ENCODE measurements around the gene SMARCB1. TPM values are rescaled to one million over a fixed set of nuclear protein-coding genes. Genes with fewer than 3 reads are reported as not detected.

SMARCB1 gene
- total and polyA plus RNA-seq, 7 donors, result 25.0 to 85.7 (median 43.9) TPM

DNA sequence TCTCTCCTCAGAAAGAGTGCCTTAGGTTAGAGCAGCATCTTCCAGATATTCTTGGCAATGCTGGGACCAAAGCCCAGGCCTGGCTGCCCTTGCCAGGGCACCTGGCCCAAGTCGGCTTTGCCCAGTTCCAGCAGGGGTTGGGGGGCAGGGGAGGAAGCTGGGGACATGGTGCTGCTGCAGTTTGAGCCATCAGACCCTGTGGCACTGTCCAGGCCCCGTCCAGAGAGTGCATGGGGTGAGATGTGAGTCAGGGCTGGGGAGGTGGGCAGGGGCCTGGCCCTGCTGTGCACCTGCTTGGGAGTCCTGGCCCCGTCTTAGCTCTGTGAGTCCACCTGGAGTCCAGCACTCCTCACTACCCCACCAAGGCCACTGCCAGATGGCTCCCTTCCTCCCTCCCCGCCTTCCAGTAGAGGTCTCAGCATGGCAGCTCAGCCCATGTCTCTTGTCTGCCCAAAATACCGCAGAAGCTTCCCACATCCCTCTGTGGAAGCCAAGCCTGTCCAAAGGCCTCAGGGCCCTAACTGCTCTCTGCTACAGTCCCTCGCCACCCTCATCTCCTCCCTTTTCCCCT lies 35.4 kb downstream of the SMARCB1 start:
- no peak overlapping the region for H3K4me3 ChIP-seq
- intact Hi-C loops (cut with DNase I), result no loop called here
- H3K36me3 ChIP-seq, result peaks cover 42 to 100% (median 69%) of the 10 kb centered on the region in 4 donors
- 76 to 93% methylated on average over 6 of the region's 6 CpGs for WGBS, 2 donors
- H3K27me3 ChIP-seq, result no peaks in the 10 kb centered on the region
- DNase-seq, result no peak
- TF ChIP-seq CTCF (IDR thresholded peaks at IDR 0.05), result no peak
- TF ChIP-seq EP300 (IDR thresholded peaks at IDR 0.05), result no peak
- TF ChIP-seq POLR2AphosphoS5 (IDR thresholded peaks at IDR 0.05), result no peak
- no peak for TF ChIP-seq POLR2A (IDR thresholded peaks at IDR 0.05)
- no peaks in the 10 kb centered on the region for H3K4me1 ChIP-seq
- H3K27ac ChIP-seq, result no peak overlapping the region
- H3K9me3 ChIP-seq, result no peaks in the 10 kb centered on the region

- H3K27me3 ChIP-seq, result no peaks in the 10 kb centered on the region
- peak; percentile 32 for DNase-seq
Observed at GRCh38 chr22:23823331-23823791, 36.6 kb downstream of the SMARCB1 start.

DNA sequence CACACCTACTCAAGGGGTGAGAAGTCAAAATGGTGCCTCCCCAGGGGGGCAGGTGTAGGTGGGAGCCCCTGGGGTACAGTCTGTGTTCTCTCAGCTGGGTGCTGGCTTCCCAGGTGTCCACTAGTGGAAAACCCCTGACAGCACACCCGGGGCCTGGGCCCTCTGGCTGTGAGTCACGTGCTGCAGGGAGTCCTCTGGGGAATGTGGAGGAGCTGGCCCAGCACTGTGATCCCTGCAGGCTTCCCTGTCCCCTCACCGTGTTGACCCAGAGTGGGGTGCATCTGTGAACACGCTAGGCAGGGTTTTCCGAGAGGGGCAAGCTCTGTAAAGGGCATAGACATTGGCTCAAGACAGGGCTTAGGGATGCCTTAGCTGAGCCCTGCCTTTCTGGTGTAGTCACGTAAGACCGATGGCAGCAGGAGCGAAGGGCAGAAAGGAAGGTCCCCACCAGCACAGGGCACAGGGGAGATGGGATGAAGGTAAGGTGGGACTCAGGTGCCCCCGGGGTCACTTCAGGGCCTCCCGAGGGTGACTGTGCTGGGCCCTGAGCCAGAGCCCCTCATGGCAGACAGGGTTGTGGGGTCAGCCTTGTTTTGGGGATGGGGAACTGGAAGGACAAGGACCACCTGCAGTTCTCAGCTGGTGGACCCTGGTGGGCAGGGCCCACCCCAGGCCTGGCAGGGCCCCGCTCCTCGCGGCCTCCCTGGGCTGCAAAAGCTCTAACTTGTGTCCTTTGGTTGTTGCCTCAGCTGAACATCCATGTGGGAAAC lies 37.9 kb downstream of the SMARCB1 start:
- H3K27me3 ChIP-seq, result no peaks in the 10 kb centered on the region
- H3K4me1 ChIP-seq, result no peaks in the 10 kb centered on the region
- no peak overlapping the region for H3K27ac ChIP-seq
- H3K36me3 ChIP-seq, result peaks cover 52 to 98% (median 60%) of the 10 kb centered on the region in 4 donors
- H3K9me3 ChIP-seq, result no peaks in the 10 kb centered on the region
- intact Hi-C loops (cut with DNase I), result no loop called here
- TF ChIP-seq EP300 (IDR thresholded peaks at IDR 0.05) (no peak), POLR2A (IDR thresholded peaks at IDR 0.05) (no peak), POLR2AphosphoS5 (IDR thresholded peaks at IDR 0.05) (no peak), CTCF (IDR thresholded peaks at IDR 0.05) (no peak)
- peak; percentile 43 for DNase-seq
- WGBS, 2 donors, result 90 to 95% methylated on average over 13 of the region's 13 CpGs
- no peak overlapping the region for H3K4me3 ChIP-seq

More at GRCh38 chr22:23823331-23823791, 36.6 kb downstream of the SMARCB1 start:
- 87 to 94% methylated on average over 14 of the region's 14 CpGs for WGBS, 2 donors
- peaks cover 51 to 98% (median 68%) of the 10 kb centered on the region in 4 donors for H3K36me3 ChIP-seq
- no peaks in the 10 kb centered on the region for H3K4me1 ChIP-seq
- H3K4me3 ChIP-seq, result no peak overlapping the region
- H3K27ac ChIP-seq, result no peak overlapping the region
- no peak for TF ChIP-seq POLR2A (IDR thresholded peaks at IDR 0.05)
- no peak for TF ChIP-seq CTCF (IDR thresholded peaks at IDR 0.05)
- TF ChIP-seq POLR2AphosphoS5 (IDR thresholded peaks at IDR 0.05), result no peak
- no peak for TF ChIP-seq EP300 (IDR thresholded peaks at IDR 0.05)
- intact Hi-C loops (cut with DNase I), result no loop called here
- no peaks in the 10 kb centered on the region for H3K9me3 ChIP-seq

DNA sequence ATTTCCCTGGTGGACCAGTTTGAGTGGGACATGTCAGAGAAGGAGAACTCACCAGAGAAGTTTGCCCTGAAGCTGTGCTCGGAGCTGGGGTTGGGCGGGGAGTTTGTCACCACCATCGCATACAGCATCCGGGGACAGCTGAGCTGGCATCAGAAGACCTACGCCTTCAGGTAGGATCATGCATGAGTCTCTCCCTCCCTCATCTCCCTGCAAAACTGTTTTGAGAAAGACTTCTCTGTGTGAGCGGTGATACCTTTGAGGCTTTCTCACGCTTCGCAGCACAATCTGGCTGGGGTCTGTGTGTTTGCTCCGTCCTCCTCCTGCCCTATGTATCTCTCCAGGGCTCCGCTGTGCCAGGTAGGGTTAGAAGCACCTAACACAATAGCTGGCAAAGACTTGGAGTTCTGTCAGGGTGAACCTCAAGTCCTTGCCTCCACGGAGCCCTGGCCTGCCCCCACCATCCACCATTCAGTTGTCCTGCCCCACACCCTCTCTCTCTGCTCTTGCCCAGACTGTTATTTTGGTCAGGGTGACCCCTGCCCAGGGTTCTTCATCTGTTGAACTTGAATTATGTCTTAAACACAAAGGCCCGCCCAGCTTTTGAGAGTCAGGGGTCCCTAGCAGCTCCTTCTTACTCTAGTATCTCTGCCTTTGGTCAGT lies 38.6 kb downstream of the SMARCB1 start:
- no peak for TF ChIP-seq EP300 (IDR thresholded peaks at IDR 0.05)
- no peak for TF ChIP-seq POLR2A (IDR thresholded peaks at IDR 0.05)
- TF ChIP-seq CTCF (IDR thresholded peaks at IDR 0.05), result no peak
- TF ChIP-seq POLR2AphosphoS5 (IDR thresholded peaks at IDR 0.05), result no peak
- Histone ChIP-seq H3K36me3 (peaks cover 45 to 96% (median 57%) of the 10 kb centered on the region in 4 donors), H3K4me1 (no peaks in the 10 kb centered on the region), H3K27ac (no peak overlapping the region), H3K9me3 (no peaks in the 10 kb centered on the region), H3K27me3 (no peaks in the 10 kb centered on the region), H3K4me3 (no peak overlapping the region)
- WGBS, 2 donors, result 93 to 97% methylated on average over 12 of the region's 12 CpGs
- intact Hi-C loops (cut with DNase I), result no loop called here
- DNase-seq, result peak; percentile 52

All from sigmoid colon (tissue), 7 donors.